OCI-LY1 (cell line): Measurements from ENCODE around the gene ANGPTL8.

Experiments used
- H2AFZ ChIP-seq: fragments of 200-600 bp; sonication (generic), shearing (Covaris generic); 2 replicates; pipeline ENCODE4 v1.6.0; 2014; ENCODE audit warnings: antibody characterized with exemption, mild to moderate bottlenecking, low read length
- H3F3A ChIP-seq: fragments of 200-600 bp; sonication (generic), shearing (Covaris generic); 2 replicates; pipeline ENCODE4 v1.6.0; 2014; ENCODE audit warnings: mild to moderate bottlenecking, antibody characterized with exemption, low read length, moderate library complexity; ENCODE audit not compliant: insufficient read depth
- H3K27ac ChIP-seq: fragments of 200-600 bp; sonication (generic); 2 replicates; pipeline ENCODE4 v1.5.1; 2014; ENCODE audit warnings: low read length, mixed run types, mild to moderate bottlenecking, low read depth; ENCODE audit not compliant: poor library complexity, severe bottlenecking
- H3K27me3 ChIP-seq: fragments of 200-600 bp; sonication (generic); 2 replicates; pipeline ENCODE4 v1.6.0; 2014; ENCODE audit warnings: antibody characterized with exemption, mild to moderate bottlenecking, low read length, moderate library complexity; ENCODE audit not compliant: insufficient read depth
- H3K36me3 ChIP-seq: fragments of 200-600 bp; sonication (generic); 2 replicates; pipeline ENCODE4 v1.6.1; 2014; ENCODE audit warnings: mild to moderate bottlenecking, antibody characterized with exemption, low read length, moderate library complexity, mixed read lengths; ENCODE audit not compliant: insufficient read depth
- H3K4me1 ChIP-seq: fragments of 200-600 bp; sonication (generic); 2 replicates; pipeline ENCODE4 v1.5.1; 2014; ENCODE audit warnings: mild to moderate bottlenecking, low read length, moderate library complexity; ENCODE audit not compliant: insufficient read depth, severe bottlenecking
- H3K4me2 ChIP-seq: fragments of 200-600 bp; sonication (generic), shearing (Covaris generic); 2 replicates; pipeline ENCODE4 v1.6.1; 2014; ENCODE audit warnings: low read length
- H3K4me3 ChIP-seq: fragments of 200-600 bp; sonication (generic); 2 replicates; pipeline ENCODE4 v1.5.1; 2014; ENCODE audit warnings: low read length, low read depth, mild to moderate bottlenecking, mixed read lengths; ENCODE audit not compliant: poor library complexity, severe bottlenecking
- H3K79me2 ChIP-seq: fragments of 200-600 bp; shearing (Covaris generic); 2 replicates; pipeline ENCODE4 v1.6.1; 2016; ENCODE audit warnings: mixed run types, low read length, mixed read lengths; ENCODE audit not compliant: insufficient read depth
- H3K9ac ChIP-seq: fragments of 200-600 bp; sonication (generic), shearing (Covaris generic); 2 replicates; pipeline ENCODE4 v1.6.1; 2014; ENCODE audit warnings: mild to moderate bottlenecking, low read length, mixed read lengths
- H3K9me2 ChIP-seq: fragments of 200-600 bp; sonication (generic), shearing (Covaris generic); 2 replicates; pipeline ENCODE4 v1.6.1; 2014; ENCODE audit warnings: low read depth, mild to moderate bottlenecking, low read length, mixed read lengths
- H3K9me3 ChIP-seq: fragments of 200-600 bp; shearing (Covaris generic); 2 replicates; pipeline ENCODE4 v1.6.1; 2014; ENCODE audit warnings: low read length, mixed read lengths
- H4K20me1 ChIP-seq: fragments of 200-600 bp; sonication (generic), shearing (Covaris generic); 2 replicates; pipeline ENCODE4 v1.6.0; 2016; ENCODE audit warnings: mild to moderate bottlenecking, low read length; ENCODE audit not compliant: insufficient read depth
- EZH2 ChIP-seq: fragments of 200-600 bp; sonication (generic), shearing (Covaris generic); IDR thresholded peaks from 2 replicates; pipeline ENCODE4 v1.8.0; 2017; ENCODE audit warnings: borderline replicate concordance, mixed run types, mild to moderate bottlenecking, antibody characterized with exemption, low read length, moderate library complexity, mixed read lengths
- TF ChIP-seq, protein P1 (sequence below): fragments of 200-600 bp; sonication (generic), shearing (Covaris generic); IDR thresholded peaks from 2 replicates; pipeline ENCODE4 v1.5.1; 2017; ENCODE audit warnings: mild to moderate bottlenecking, antibody characterized with exemption, low read length, moderate library complexity, mixed read lengths

Gene ANGPTL8

GRCh38 chr19:11248852-11249251, 9.4 kb downstream of the ANGPTL8 start:
- peaks cover 12% of the 10 kb centered on the region for H3K36me3 ChIP-seq
- H3K9me3 ChIP-seq, result no peaks in the 10 kb centered on the region
- H3F3A ChIP-seq, result no peaks in the 10 kb centered on the region
- no peak overlapping the region for H3K4me2 ChIP-seq
- H3K4me1 ChIP-seq, result no peaks in the 10 kb centered on the region
- H3K4me3 ChIP-seq, result no peak overlapping the region
- no peaks in the 10 kb centered on the region for H4K20me1 ChIP-seq
- no peak overlapping the region for H2AFZ ChIP-seq
- no peak overlapping the region for H3K9ac ChIP-seq
- H3K27ac ChIP-seq, result no peak overlapping the region
- no peaks in the 10 kb centered on the region for H3K9me2 ChIP-seq
- no peaks in the 10 kb centered on the region for H3K27me3 ChIP-seq
- no peaks in the 10 kb centered on the region for H3K79me2 ChIP-seq
- TF ChIP-seq, protein P1, sequence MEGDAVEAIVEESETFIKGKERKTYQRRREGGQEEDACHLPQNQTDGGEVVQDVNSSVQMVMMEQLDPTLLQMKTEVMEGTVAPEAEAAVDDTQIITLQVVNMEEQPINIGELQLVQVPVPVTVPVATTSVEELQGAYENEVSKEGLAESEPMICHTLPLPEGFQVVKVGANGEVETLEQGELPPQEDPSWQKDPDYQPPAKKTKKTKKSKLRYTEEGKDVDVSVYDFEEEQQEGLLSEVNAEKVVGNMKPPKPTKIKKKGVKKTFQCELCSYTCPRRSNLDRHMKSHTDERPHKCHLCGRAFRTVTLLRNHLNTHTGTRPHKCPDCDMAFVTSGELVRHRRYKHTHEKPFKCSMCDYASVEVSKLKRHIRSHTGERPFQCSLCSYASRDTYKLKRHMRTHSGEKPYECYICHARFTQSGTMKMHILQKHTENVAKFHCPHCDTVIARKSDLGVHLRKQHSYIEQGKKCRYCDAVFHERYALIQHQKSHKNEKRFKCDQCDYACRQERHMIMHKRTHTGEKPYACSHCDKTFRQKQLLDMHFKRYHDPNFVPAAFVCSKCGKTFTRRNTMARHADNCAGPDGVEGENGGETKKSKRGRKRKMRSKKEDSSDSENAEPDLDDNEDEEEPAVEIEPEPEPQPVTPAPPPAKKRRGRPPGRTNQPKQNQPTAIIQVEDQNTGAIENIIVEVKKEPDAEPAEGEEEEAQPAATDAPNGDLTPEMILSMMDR, result no peak
- TF ChIP-seq EZH2, result no peak

DNA sequence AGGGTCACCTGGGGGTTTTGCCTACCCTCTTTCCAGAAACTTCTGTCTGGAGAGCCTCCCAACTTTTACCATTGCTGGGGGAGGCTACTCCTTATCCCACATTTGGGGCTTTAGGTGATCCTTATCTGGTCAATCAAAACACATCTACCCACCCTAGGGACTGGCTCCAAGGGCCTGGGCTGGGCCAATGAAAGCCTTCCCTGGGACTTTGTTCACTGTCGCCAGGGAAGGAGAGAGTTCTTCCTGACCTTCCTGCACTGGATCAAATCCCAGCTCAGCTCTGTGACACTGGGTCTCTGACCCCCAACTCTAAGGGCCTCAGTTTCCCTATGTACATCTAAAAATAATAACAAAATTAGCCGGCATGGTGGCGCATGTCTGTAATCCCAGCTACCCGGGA, 11.8 kb downstream of the ANGPTL8 start:
- H3K4me3 ChIP-seq, result no peak overlapping the region
- H3K4me1 ChIP-seq, result no peaks in the 10 kb centered on the region
- H2AFZ ChIP-seq, result no peak overlapping the region
- H3K9ac ChIP-seq, result no peak overlapping the region
- no peak overlapping the region for H3K4me2 ChIP-seq
- H3K36me3 ChIP-seq, result peaks cover 12% of the 10 kb centered on the region
- H3K9me2 ChIP-seq, result no peaks in the 10 kb centered on the region
- no peaks in the 10 kb centered on the region for H3K27me3 ChIP-seq
- TF ChIP-seq, protein P1, result no peak
- no peak for TF ChIP-seq EZH2
- no peak overlapping the region for H3K27ac ChIP-seq
- H3K79me2 ChIP-seq, result no peaks in the 10 kb centered on the region
- no peaks in the 10 kb centered on the region for H3K9me3 ChIP-seq
- H4K20me1 ChIP-seq, result no peaks in the 10 kb centered on the region
- H3F3A ChIP-seq, result no peaks in the 10 kb centered on the region

DNA sequence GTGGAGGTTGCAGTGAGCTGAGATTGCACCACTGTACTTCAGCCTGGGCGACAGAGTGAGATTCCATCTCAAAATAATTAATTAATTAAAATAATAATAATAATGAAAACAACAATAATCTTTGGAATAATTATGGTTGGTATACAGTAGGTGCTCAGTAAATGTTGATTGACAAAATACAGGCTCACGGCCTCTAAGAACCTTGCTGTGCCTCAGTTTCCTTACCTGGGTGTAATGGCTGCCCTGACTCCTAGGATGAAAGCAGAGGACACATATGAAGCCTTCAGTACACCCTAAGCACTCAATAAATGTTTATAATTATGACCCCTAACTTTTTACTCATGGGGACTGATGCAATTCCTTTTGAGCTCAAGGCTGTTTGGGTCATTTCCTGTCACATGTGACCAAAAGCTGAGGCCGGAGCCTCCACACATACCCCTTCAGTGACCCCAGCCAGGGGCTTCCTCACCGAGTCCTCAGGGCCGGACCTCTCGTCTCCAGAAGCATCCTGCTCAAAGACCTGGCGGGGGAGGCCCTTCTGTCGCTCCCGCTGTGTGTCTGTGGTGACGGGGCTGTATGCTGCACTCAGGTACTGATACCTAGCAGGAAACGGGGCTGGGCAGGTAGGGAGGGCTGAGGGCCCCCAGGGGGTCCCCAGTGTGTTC, 12.4 kb downstream of the ANGPTL8 start:
- TF ChIP-seq, protein P1, result no peak
- TF ChIP-seq EZH2, result no peak
- no peaks in the 10 kb centered on the region for H3F3A ChIP-seq
- no peak overlapping the region for H2AFZ ChIP-seq
- H3K9me2 ChIP-seq, result no peaks in the 10 kb centered on the region
- H3K9me3 ChIP-seq, result no peaks in the 10 kb centered on the region
- H3K36me3 ChIP-seq, result peaks cover 12% of the 10 kb centered on the region
- no peaks in the 10 kb centered on the region for H4K20me1 ChIP-seq
- no peak overlapping the region for H3K9ac ChIP-seq
- no peak overlapping the region for H3K4me3 ChIP-seq
- H3K79me2 ChIP-seq, result no peaks in the 10 kb centered on the region
- H3K27ac ChIP-seq, result no peak overlapping the region
- no peaks in the 10 kb centered on the region for H3K27me3 ChIP-seq
- H3K4me1 ChIP-seq, result no peaks in the 10 kb centered on the region
- no peak overlapping the region for H3K4me2 ChIP-seq
